Hematopoietic multipotent progenitor cell treated with erythropoietin and hydrocortisone succinate and interleukin-3 and kit ligand, for 15 days (in vitro differentiated cells): ENCODE measurements around the gene HOXC6.

ENCODE experiments used
- DNase-seq: peaks from one replicate; pipeline ENCODE4 v3.0.0-alpha.2; 2015; ENCODE audit warnings: low spot score

Gene HOXC6

GRCh38 chr12:54028314-54029201, at the start of gene HOXC6:
Gene HOXC6 (plus strand): TSS chr12:54028440. CDS start chr12:54028522, 82 bp downstream.
- no peak for DNase-seq

GRCh38 chr12:53978477-53979356, 49.5 kb upstream of the HOXC6 start:
- DNase-seq, result no peak

GRCh38 chr12:53980104-53980801, 48.0 kb upstream of the HOXC6 start:
- no peak for DNase-seq

- DNase-seq, result no peak
These were observed 47.3 kb upstream of the HOXC6 start for GRCh38 chr12:53980802-53981496.

GRCh38 chr12:53981634-53982565, 46.3 kb upstream of the HOXC6 start:
- DNase-seq, result no peak

GRCh38 chr12:53982648-53983567, 45.3 kb upstream of the HOXC6 start:
- no peak for DNase-seq

- no peak for DNase-seq
These were observed 44.7 kb upstream of the HOXC6 start for GRCh38 chr12:53983568-53983949.

- no peak for DNase-seq
These were observed 44.2 kb upstream of the HOXC6 start for GRCh38 chr12:53983950-53984572.

- DNase-seq, result peak; percentile 59
These were observed 43.1 kb upstream of the HOXC6 start, which contains the start of gene HOXC10 for GRCh38 chr12:53984901-53985691. Gene HOXC10 (plus strand): TSS chr12:53985146. CDS start chr12:53985260, 114 bp downstream.

GRCh38 chr12:53985692-53985993, 42.6 kb upstream of the HOXC6 start:
- no peak for DNase-seq

GRCh38 chr12:53985994-53986685, 42.1 kb upstream of the HOXC6 start:
- DNase-seq, result no peak

- DNase-seq, result no peak
These were observed 41.4 kb upstream of the HOXC6 start for GRCh38 chr12:53986686-53987483.

GRCh38 chr12:53987787-53988230, 40.4 kb upstream of the HOXC6 start:
- DNase-seq, result no peak

GRCh38 chr12:53988541-53989226, 39.6 kb upstream of the HOXC6 start:
- no peak for DNase-seq

- no peak for DNase-seq
These were observed 38.8 kb upstream of the HOXC6 start for GRCh38 chr12:53989227-53990113.
